ENCODE results near the gene KDM4B.

The KDM4B gene

DNA sequence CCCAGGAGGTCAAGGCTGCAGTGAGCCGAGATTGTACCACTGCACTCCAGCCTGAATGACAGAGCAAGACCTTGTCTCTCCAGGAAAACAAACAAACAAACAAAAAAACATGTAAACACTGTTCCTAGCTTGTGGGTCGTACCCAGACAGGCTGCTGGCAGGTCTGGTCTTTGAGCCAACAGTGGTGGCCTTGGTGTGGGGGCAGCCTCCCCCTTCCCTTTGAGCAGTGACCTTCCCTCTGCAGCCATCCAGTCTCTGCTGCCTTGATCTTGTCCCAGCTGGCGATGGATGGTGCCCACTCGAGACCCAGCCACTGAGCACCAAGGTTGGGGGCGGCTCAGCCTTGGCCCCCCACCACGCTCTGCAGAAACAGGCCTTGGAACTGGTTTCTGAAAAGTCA, 143.3 kb downstream of the KDM4B start:
- no peak for DNase-seq

GRCh38 chr19:5112681-5113575, 144.0 kb downstream of the KDM4B start:
- DNase-seq, result no peak

DNA sequence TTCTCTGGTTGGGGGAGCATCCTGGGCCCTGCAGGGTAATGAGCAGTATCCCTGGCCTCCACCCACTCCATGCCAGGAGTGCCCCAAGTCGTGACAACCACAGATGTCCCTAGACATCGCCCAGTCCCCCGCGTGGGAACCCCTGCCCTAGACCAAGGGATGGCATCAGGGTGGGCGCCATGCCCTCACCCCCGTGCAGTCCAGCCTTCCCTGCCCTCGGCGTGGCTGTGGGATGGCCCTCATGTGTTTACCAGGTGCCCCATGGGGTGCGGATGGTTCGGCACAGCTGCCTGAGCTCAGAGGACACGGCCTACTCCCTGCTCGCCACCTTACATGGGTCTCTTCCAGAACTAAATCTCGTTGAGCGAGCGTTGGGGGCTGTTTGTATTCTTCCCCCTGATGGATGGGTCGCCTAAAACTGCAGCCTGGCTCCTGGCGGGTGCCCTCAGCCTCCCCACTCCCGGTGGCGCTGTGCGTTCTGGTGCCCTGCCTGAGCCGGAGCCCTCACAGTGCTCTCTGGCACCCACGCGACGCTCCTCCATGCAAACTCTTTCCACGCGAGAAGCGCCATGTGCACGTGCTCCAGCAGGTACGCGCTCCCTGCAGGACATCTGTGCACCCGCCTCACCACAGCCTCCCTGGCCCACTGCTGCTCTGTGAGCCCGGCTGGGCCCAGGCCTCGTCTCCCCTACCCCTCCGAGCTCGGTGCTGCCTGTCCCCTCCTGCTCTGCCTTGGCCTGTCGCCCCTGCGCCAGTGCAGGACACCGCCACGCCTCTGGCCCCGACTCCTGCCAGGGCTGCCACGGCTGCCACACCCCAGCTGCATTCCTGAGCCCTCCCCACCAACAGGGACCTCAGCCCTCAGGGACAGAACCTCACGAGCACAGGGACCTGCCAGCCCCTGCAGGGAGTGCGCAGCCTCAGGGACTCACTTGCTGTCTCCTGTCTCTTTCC, 145.0 kb downstream of the KDM4B start:
- DNase-seq, result no peak

GRCh38 chr19:5114727-5115126, 145.8 kb downstream of the KDM4B start:
- no peak for DNase-seq

DNA sequence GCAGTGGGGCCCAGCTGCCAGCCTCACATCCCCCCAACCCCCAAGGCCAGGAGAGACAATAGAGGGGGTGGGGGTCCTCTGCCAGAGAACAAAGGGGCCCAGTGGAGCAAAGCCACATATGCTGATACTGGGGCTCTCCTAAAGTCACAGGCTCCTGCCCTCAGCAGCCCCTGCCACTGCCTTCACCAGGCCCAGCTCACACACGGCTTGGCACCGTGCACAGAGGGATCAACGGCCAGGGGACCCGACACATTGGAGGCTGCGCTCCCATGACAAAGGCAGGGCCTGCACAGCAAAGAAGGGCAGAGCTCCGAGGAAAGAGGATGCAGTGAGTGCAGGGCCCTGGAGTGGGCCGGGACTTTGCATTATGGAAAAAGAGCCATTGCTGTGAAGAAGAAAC, 146.4 kb downstream of the KDM4B start:
- no peak for DNase-seq

- no peak for DNase-seq
Measured at GRCh38 chr19:5115771-5116202, 146.9 kb downstream of the KDM4B start.

GRCh38 chr19:5116292-5116691, 147.4 kb downstream of the KDM4B start:
- no peak for DNase-seq

GRCh38 chr19:5117421-5117820, 148.5 kb downstream of the KDM4B start:
- no peak for DNase-seq

DNA sequence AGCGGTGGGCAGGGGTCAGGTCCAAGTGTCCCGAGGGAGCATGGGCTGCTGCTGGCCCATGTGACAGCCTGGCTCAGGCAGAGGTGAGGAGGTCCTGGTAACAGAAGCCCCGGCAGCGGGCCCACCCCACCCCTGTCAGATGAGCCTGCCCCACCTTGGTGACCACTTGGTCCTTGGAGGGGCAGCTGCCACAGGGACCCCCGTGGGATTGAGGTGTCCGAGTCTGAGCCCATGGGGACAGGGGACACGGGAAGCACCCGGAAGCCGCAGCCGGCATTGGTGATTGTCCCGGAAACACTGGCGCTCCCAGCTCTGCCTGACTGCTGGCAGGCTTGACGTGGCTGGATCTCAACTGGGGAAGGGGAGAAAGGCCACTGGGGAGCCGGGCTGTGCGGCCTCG, 149.1 kb downstream of the KDM4B start:
- no peak for DNase-seq

- DNase-seq, result no peak
Measured at GRCh38 chr19:5119297-5119998, 150.5 kb downstream of the KDM4B start.

DNA sequence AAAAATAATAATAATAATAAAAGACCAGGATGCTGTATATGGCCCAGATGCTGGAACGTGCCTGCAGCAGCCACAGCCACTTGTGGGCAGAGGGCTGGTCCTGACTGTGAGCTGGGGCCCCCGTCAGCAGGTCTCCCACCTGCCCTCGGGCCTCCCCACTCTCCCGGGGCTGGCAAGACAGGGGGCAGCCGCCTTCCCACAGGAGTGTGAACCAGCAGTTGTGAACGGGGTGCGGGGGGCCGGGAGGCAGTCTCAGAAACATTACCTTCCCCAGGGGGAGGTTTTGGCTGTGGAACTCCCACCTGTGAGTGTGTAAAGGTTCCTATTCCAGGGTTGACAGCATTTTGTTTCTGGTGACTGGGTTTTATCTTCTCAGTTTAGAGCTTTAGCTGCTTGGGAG, 151.4 kb downstream of the KDM4B start:
- DNase-seq, result no peak

DNA sequence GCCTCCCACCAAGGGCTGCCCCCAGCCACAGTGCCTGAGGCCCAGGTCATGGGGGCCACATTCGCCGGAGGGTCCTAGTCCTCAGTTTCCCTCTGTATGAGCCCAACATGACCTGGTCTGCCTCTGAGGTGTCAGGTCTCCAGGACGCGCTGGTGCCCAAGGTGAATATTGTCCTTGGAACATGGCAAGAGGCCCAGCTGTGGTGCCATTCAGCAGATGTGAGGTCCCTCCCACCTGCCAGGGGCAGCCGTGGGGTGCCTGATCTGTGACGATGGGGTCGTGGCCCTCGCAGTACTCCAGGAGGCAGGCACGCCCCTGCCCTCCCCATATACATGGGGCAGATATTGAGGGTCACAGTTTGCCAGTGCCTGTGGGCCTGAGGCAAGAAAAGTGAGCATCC, 151.9 kb downstream of the KDM4B start:
- no peak for DNase-seq

- DNase-seq, result no peak
Measured at GRCh38 chr19:5121266-5122120, 152.6 kb downstream of the KDM4B start.

GRCh38 chr19:5122121-5122400, 153.1 kb downstream of the KDM4B start:
- DNase-seq, result no peak

- no peak for DNase-seq
Measured at GRCh38 chr19:5122671-5123409, 153.9 kb downstream of the KDM4B start.

- DNase-seq, result no peak
Measured at GRCh38 chr19:5123646-5124045, 154.7 kb downstream of the KDM4B start.

DNA sequence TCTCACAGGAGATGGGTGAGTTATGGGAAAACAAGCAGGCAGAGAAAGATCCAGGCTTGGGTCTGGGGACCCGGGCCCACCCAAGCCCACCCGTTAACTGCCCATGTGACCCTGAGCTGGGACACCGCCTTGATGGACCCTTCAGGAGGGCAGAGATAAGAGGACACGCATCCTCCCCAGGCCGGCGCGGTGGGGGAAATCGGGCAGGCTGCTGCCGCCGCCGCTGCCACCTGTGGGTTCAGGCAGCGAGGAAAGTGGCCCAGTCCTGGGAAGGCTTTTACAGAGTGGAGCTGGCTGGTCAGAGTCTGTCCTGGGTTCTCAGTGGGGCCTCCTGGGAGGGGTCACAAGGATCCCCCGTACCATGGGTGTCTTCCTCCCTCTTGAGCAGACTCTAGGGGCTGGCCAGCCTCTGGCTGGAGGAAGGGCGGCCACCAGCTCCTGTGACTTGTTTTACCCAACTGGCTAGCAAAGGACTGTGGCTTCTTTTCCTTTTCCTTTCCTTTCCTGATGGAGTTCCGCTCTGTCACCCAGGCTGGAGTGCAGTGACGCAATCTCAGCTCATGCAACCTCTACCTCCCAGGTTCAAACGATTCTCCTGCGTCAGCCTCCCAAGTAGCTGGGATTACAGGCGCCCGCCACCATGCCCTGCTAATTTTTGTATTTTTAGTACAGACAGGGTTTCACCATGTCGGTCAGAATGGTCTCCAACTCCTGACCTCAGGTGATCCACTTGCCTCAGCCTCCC, 155.4 kb downstream of the KDM4B start:
- no peak for DNase-seq

DNA sequence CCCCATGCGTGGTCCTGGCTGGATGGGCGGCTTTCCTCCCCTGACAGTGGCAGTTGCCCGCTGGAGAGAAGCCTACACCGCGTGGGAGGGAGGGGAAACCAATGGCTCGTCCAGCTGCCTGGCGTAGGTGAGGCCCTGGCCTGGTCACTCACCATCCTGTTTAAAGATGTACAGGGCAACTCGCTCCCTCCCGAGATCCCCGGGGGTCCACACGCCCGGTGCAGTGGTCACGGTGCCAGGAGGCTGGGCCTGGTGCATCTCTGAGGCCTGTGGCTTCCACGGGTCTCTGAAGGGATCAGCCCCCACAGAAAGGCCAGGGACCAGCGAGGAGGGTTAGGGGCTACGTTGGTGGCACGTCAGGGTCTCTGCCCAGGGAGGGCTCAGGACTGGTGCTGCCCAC, 156.5 kb downstream of the KDM4B start:
- no peak for DNase-seq

- no peak for DNase-seq
Measured at GRCh38 chr19:5125797-5126497, 157.0 kb downstream of the KDM4B start.

All from NCI-H1092 treated with DMSO at 0.1 percent for 48 hours (cell line).